Right cardiac atrium (tissue), 5 donors: ENCODE measurements around the gene SLC25A40. TPM values are rescaled to one million over a fixed set of nuclear protein-coding genes. Genes with fewer than 3 reads are reported as not detected.
"Not testable (repeated sequence)": the region's sequence is repeated elsewhere in the genome, so short reads cannot be mapped to it uniquely, and the experiment has no call there.

Source experiments
- ATAC-seq, 2 donors: fragments of 200-7000 bp; cut with Tn5 transposase; one replicate each; pipeline versions ENCODE4 v1.8.0 to v1.9.1; 2020; ENCODE audit warnings: moderate library complexity in 2 of 2, mild to moderate bottlenecking in 1 of 2
- DNase-seq, 3 donors: peaks; one replicate each; pipeline ENCODE4 v3.0.0-alpha.2; 2020
- H3K27ac ChIP-seq: one replicate; pipeline ENCODE4 v1.5.1; 2013; ENCODE audit warnings: mild to moderate bottlenecking, low read length, control low read depth, moderate library complexity
- H3K27me3 ChIP-seq: one replicate; pipeline ENCODE4 v1.6.1; 2013; ENCODE audit not compliant: control insufficient read depth, insufficient read depth
- H3K4me1 ChIP-seq: one replicate; pipeline ENCODE4 v1.6.1; 2013; ENCODE audit warnings: low read length; ENCODE audit not compliant: control insufficient read depth, insufficient read depth
- H3K4me3 ChIP-seq: one replicate; pipeline ENCODE4 v1.5.1; 2013; ENCODE audit warnings: low read length, control low read depth
- H3K9me3 ChIP-seq: one replicate; pipeline ENCODE4 v1.6.1; 2013; ENCODE audit warnings: low read length; ENCODE audit not compliant: control insufficient read depth
- WGBS: extraction: QIAGEN DNeasy Blood & Tissue Kit; methylation state at CpG from one replicate; pipeline ENCODE4 v1.1.7; 2013; 5-methylcytosine and 5-hydroxymethylcytosine counted together
- intact Hi-C, 4 donors: fragments of 100-400 bp; cut with DNase I; formaldehyde crosslinking; loops; one replicate each; pipeline versions ENCODE4 v1.11.0 to v1.14.0; 2022 to 2023
- polyA plus RNA-seq: library from polyadenylated mRNA; stranded (reverse); fragments of 200-250 nt; gene quantifications from one replicate; pipeline ENCODE4 v1.2.3, GENCODE V29; 2013
- total RNA-seq, 4 donors: library from RNA; stranded (reverse); fragmentation: NEBNext Ultra II Directional; extraction: Animal tissue kit (Norgen Biotek cat#: 25700); gene quantifications; one replicate each; pipeline ENCODE4 v1.2.1, GENCODE V29; 2021
- donor health status: healthy with polysubstance abuse.
- donor health status: DM: no; HTN: yes; CAD: no.
- donor health status: DM: no; HTN: no; CAD: no.
- donor health status: DM: no; HTN: yes; CAD: no; lungs with severe emphysema.
- donor health status: DM: yes; HTN: yes; CAD: no.

Gene SLC25A40
- total and polyA plus RNA-seq, 5 donors: 8.6 to 28.4 (median 25.8) TPM

- DNase-seq: no peak
- no peak for ATAC-seq
- Histone ChIP-seq H3K4me3 (no peak overlapping the region), H3K9me3 (no peaks in the 10 kb centered on the region), H3K27ac (no peak overlapping the region), H3K27me3 (no peaks in the 10 kb centered on the region), H3K4me1 (no peaks in the 10 kb centered on the region)
- intact Hi-C loops: no loop called here
- 94% methylated on average over 2 of the region's 2 CpGs for WGBS
Observed at GRCh38 chr7:87895363-87895762, 19.2 kb upstream of the SLC25A40 start.

DNA sequence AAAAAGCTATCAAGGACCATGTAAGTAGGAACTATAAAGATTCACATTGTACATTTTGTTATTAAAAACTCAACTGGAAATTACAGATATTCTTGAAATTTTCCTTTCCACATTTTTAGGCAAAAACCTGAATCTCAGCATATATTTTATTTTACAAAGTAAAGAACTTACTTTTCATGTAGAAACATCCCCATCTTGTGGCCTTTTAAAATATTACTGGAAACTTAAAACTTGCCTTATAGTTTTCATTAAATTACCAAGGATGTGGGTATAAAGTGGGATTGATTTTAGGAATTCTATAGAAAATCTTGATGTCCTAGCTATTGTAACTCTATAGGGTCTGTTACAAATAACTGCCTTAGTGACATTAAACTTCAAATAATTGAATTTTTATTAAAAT is 10.7 kb upstream of the SLC25A40 start:
- intact Hi-C loops: loop anchor here in 3 of 4 donors (5.0 to 10.0 kb wide), 2 partner anchors 90 to 382 kb away; no protein-coding TSS in a partner anchor

DNA sequence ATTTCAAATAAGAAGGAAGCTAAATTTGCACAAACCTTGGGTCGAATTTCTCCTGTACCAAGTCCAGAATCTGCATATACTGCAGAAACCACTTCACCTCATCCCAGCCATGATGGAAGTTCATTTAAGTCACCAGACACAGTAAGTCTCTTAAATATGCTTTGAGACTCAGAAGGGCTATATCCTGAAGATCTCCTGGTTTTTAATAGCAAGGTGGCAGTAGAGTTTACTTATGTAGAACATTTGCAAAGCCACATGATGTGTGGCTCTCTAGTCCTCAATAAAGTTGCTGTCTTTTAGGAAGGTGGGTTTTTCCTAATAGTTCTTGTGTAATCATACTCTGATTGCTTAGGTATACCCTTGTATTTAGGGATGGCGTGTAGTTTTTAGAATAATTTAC is 8.9 kb upstream of the SLC25A40 start:
- intact Hi-C loops: loop anchor here in 3 of 4 donors (5.0 to 10.0 kb wide), 2 partner anchors 88 to 380 kb away; no protein-coding TSS in a partner anchor
- DNase-seq (no peak), ATAC-seq (no peak)
- 91% methylated on average over 2 of the region's 2 CpGs for WGBS
- no peak overlapping the region for H3K4me3 ChIP-seq
- H3K9me3 ChIP-seq: no peaks in the 10 kb centered on the region
- H3K27me3 ChIP-seq: no peaks in the 10 kb centered on the region
- H3K27ac ChIP-seq: no peak overlapping the region
- H3K4me1 ChIP-seq: no peaks in the 10 kb centered on the region

More for the DNA sequence above, 10.7 kb upstream of the SLC25A40 start:
- Histone ChIP-seq H3K4me3 (no peak overlapping the region), H3K27me3 (no peaks in the 10 kb centered on the region), H3K27ac (no peak overlapping the region), H3K4me1 (no peaks in the 10 kb centered on the region), H3K9me3 (no peaks in the 10 kb centered on the region)
- ATAC-seq (no peak), DNase-seq (no peak)

DNA sequence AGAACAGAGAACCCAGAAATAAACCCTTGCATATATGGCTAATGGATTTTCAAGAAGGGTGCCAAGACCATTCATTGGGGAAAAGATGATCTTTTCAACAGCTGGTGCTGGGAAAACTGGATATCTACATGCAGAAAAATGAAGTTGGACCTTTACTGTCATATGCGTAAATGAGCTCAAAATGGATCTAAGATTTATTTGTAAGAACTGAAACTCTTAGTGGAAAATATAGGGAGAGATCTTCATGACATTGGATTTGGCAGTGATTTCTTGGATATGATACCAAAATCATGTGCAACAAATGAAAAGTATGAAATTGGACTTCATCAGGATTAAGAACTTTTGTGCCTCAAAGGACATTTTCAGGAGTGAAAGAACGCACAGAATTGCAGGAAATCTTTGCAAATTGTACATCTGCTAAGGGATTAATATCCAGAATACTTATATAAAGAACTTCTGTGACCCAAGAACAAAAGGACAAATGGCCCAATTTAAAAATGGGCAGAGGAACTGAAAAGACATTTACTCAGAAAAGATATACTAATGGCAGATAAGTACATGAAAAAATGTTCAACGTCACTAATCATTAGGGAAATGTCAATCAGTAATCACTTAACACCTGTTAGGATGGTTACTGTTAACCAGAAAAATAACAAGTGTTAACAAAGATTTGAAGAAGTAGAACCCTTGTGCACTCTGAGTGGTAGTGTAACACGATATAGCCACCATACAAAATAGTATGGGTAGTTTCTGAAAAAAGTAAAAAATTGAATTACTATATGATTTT is 6.2 kb upstream of the SLC25A40 start:
- no peaks in the 10 kb centered on the region for H3K9me3 ChIP-seq
- DNase-seq (no peak), ATAC-seq (no peak)
- H3K4me3 ChIP-seq: no peak overlapping the region
- no peaks in the 10 kb centered on the region for H3K27me3 ChIP-seq
- intact Hi-C loops: loop anchor here in 3 of 4 donors (10.0 kb wide), 1 partner anchor 378 kb away; no protein-coding TSS in a partner anchor
- no peak overlapping the region for H3K27ac ChIP-seq
- WGBS: 87% methylated on average over 4 of the region's 4 CpGs
- H3K4me1 ChIP-seq: no peaks in the 10 kb centered on the region

GRCh38 chr7:87878208-87878735 is 2.1 kb upstream of the SLC25A40 start:
- 53% methylated on average over 3 of the region's 3 CpGs for WGBS
- H3K4me1 ChIP-seq: no peaks in the 10 kb centered on the region
- H3K4me3 ChIP-seq: no peak overlapping the region
- no peaks in the 10 kb centered on the region for H3K27me3 ChIP-seq
- no peak for DNase-seq
- intact Hi-C loops: no loop called here
- H3K9me3 ChIP-seq: no peaks in the 10 kb centered on the region
- ATAC-seq: no peak
- no peak overlapping the region for H3K27ac ChIP-seq

DNA sequence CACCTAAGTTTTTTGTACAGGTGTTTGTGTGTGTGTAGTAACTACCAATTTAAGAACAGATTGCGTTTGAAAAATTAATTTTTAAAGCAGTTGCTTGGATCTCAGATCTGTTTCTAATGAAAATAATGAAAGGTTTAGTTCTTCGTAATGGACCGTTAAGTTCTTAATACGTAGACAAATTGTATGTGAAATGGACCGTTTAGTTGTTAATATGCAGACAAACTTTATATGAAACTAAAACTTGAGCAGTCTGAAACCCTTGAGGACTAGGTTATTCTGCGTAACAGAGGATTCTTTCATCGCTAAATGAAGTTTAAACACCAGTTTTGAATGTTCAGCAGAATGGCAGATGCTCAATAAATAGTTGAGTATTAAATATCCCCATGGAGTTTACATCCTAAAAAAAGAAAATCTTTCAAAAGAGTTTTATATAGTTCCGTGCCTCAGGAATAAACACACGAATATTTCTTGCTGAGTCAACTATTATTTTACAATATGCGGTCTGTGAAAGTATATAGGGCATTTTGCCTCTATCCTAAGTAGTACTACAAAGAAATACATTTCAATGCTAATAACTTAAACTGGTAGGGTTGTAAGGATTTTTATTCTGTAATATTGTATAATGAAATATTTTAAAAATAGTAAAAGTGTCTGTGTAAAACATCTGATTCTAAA is 1.3 kb upstream of the SLC25A40 start:
- ATAC-seq (no peak), DNase-seq (no peak)
- 7% methylated on average over 10 of the region's 10 CpGs for WGBS
- intact Hi-C loops: no loop called here
- H3K27me3 ChIP-seq: no peaks in the 10 kb centered on the region
- peak overlapping the region; percentile 89 for H3K4me3 ChIP-seq
- no peaks in the 10 kb centered on the region for H3K4me1 ChIP-seq
- H3K27ac ChIP-seq: no peak overlapping the region
- H3K9me3 ChIP-seq: no peaks in the 10 kb centered on the region

DNA sequence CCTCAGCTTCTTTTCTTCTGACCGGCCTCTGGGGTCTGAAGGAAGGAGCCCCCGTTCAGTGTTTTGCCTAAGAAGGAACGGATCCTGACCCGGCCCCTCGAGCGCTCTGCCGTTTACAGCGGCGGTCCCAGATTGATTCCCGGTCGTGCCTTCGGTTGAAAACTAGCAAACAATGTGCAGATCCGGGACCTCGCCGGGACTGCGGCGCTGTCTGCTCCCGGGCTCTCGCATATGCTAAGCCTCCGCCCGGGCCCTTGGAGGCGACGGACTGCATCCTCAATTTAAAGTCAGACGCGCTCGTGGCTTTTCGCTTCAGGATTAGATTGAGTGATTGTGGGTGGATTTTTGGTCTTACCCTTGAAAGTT is 692 bp upstream of the SLC25A40 start:
- intact Hi-C loops: no loop called here
- Histone ChIP-seq H3K27me3 (no peaks in the 10 kb centered on the region), H3K4me1 (no peaks in the 10 kb centered on the region), H3K4me3 (peak overlapping the region; percentile 89), H3K27ac (peak overlapping the region; percentile 94), H3K9me3 (no peaks in the 10 kb centered on the region)
- peak; percentile 57 to 82 (median 75) for DNase-seq
- WGBS: under 1% methylated on average over 27 of the region's 27 CpGs
- ATAC-seq: peak; percentile 64 to 73

DNA sequence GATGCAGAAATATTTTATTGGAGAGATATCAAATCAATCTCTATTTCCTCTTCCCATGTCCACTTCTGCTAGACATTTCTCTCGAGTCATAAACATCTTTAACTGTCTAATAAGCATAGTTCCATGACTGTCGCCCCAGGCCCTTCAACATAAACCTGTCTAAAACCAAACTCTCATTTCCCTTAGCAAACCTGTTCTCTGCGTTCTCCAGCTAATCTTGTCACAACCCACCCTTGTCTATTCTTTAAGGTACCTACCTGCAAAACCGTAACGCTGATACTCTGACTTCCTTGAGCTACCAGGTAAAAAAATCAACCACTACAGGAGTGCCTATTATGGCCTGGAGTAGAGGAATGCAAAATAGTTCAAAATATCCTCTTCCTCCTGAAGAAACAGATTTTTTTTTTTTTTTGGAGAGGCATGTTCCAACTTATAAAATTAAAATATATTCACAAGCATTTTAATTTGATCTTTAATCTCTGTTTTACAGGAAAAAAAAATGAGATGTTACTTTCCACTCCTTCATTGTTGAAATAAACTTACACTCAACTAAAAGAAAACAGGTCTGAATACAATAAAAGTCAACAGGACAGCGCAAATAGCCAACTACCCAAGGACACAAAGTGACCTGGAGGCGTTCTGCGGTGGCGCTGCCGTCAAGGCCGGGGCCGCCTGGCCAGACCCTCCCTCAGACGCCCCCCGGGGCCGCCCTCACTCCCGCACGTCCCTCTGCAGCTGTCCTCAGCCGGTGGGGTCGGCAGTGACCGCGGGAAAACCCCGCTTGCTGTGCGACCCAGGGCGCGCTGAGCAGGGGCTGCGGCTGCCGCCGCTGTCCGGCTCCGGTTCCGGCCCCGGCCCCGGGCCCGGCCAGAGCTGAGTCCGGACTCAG is 765 bp downstream of the SLC25A40 start:
- DNase-seq: peak in 1 of 3 donors; percentile 65
- WGBS: 3% methylated on average over 35 of the region's 35 CpGs

DNA sequence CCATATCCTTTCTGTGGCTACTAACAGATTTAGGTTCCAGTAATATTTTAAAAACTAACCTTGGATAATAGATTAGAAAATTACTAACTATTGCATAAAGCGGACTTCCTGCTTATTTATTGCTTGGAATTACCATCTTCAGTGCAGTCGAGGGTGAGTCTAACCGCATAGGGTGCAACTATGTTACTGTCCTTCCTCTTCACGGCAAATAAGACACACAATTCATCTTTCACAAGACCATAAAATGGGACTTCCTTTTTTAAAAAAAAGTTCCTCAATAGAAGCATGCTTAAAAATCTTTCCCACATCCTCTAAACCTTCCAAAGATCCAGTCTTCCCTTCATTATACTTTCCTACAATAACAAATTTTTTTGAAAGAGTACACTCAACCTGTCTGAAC is 2.1 kb downstream of the SLC25A40 start:
- H3K4me1 ChIP-seq: no peaks in the 10 kb centered on the region
- no peaks in the 10 kb centered on the region for H3K9me3 ChIP-seq
- ATAC-seq (no peak), DNase-seq (no peak)
- no peak overlapping the region for H3K4me3 ChIP-seq
- H3K27ac ChIP-seq: no peak overlapping the region
- WGBS: 75% methylated on average over 4 of the region's 4 CpGs
- no peaks in the 10 kb centered on the region for H3K27me3 ChIP-seq
- intact Hi-C loops: no loop called here

More for the DNA sequence above, 765 bp downstream of the SLC25A40 start:
- intact Hi-C loops: no loop called here
- ATAC-seq: peak; percentile 36 to 47
- peak overlapping the region; percentile 86 for H3K27ac ChIP-seq
- no peaks in the 10 kb centered on the region for H3K4me1 ChIP-seq
- H3K9me3 ChIP-seq: no peaks in the 10 kb centered on the region
- H3K4me3 ChIP-seq: peak overlapping the region; percentile 89
- H3K27me3 ChIP-seq: no peaks in the 10 kb centered on the region

- H3K27ac ChIP-seq, H3K4me1 ChIP-seq, ATAC-seq, H3K27me3 ChIP-seq, H3K9me3 ChIP-seq, intact Hi-C loops, H3K4me3 ChIP-seq, DNase-seq: not testable (repeated sequence)
- 97% methylated on average over 10 of the region's 10 CpGs for WGBS
Observed at GRCh38 chr7:87873328-87873727, 2.8 kb downstream of the SLC25A40 start.
